Measurements from ENCODE around the gene DOLPP1.
A peak's percentile ranks its signal among the peaks of the same experiment; 100 is the strongest.

Gene DOLPP1

GRCh38 chr9:129105857-129106694, 25.2 kb downstream of the DOLPP1 start:
- no peak for TF ChIP-seq CTCF (IDR thresholded peaks at IDR 0.05; ENCODE audit: insufficient read depth, low read depth, low read length, missing control alignments)
- DNase-seq (ENCODE audit: low read depth), result no peak
- H3K4me3 ChIP-seq (ENCODE audit: low read length), result no peak overlapping the region

GRCh38 chr9:129107651-129108050, 26.7 kb downstream of the DOLPP1 start:
- DNase-seq (ENCODE audit: low read depth), result no peak
- H3K4me3 ChIP-seq (ENCODE audit: low read length), result no peak overlapping the region
- no peak for TF ChIP-seq CTCF (IDR thresholded peaks at IDR 0.05; ENCODE audit: insufficient read depth, low read depth, low read length, missing control alignments)

GRCh38 chr9:129108083-129108804, 27.3 kb downstream of the DOLPP1 start:
- DNase-seq (ENCODE audit: low read depth), result no peak
- no peak overlapping the region for H3K4me3 ChIP-seq (ENCODE audit: low read length)
- TF ChIP-seq CTCF (IDR thresholded peaks at IDR 0.05; ENCODE audit: insufficient read depth, low read depth, low read length, missing control alignments), result no peak

DNA sequence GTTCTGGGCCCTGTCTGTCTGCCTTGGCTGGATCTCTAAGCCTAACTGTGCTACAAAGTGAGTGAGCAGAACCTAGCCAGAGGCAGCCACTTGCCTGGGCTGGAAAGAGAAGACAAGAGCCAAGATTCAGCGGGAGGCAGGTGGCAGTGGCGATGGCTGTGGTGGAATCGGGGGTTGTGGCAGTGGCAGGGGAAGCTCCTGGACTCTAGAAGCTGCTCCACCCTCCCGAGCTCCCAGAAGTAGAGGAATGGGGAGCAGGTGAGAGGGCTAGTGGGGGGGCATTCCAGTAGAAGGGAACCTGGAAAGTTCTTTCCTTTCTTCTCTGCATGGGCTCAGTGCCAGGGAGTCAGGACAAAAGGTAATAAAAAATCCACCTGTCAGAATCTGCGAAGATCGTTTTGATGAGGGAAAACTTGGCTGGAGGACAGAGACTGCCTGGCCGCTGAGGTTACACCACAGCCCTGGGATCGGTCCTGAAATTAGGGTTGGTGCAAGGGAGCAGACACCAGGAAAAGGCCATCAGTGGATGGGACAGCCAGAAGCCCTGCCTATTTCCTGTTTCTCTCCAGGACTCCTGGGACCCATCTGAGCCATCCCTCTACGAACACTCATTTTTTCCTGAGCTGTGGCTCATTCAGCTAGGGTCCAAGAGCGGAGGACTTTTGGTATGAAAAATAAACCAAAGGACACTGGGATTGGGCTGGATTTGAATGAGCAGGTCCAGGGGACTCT, 28.1 kb downstream of the DOLPP1 start:
- DNase-seq (ENCODE audit: low read depth), result no peak

DNA sequence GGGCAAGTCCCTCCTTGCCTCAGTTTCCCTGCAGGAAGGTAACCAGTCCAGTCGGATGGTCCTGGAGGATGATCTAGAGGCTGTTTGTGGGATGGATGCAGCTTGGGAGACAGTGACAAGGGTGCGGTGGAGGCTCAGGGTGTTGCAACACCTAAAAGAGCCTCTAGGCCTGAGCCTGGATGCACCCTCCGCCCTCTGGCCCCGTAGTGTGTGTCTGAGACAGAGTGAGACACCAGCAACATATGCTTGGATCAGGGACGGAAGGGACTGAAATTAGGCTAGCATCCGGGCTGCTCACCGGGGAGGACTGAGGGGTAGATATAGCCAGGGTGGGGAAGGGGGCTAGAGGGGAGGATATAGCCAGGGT, 28.6 kb downstream of the DOLPP1 start:
- TF ChIP-seq CTCF (IDR thresholded peaks at IDR 0.05; ENCODE audit: insufficient read depth, low read depth, low read length, missing control alignments), result no peak
- DNase-seq (ENCODE audit: low read depth), result peak; percentile 47

More for the DNA sequence above, 28.1 kb downstream of the DOLPP1 start:
- no peak for TF ChIP-seq CTCF (IDR thresholded peaks at IDR 0.05; ENCODE audit: insufficient read depth, low read depth, low read length, missing control alignments)
- H3K4me3 ChIP-seq (ENCODE audit: low read length), result no peak overlapping the region

DNA sequence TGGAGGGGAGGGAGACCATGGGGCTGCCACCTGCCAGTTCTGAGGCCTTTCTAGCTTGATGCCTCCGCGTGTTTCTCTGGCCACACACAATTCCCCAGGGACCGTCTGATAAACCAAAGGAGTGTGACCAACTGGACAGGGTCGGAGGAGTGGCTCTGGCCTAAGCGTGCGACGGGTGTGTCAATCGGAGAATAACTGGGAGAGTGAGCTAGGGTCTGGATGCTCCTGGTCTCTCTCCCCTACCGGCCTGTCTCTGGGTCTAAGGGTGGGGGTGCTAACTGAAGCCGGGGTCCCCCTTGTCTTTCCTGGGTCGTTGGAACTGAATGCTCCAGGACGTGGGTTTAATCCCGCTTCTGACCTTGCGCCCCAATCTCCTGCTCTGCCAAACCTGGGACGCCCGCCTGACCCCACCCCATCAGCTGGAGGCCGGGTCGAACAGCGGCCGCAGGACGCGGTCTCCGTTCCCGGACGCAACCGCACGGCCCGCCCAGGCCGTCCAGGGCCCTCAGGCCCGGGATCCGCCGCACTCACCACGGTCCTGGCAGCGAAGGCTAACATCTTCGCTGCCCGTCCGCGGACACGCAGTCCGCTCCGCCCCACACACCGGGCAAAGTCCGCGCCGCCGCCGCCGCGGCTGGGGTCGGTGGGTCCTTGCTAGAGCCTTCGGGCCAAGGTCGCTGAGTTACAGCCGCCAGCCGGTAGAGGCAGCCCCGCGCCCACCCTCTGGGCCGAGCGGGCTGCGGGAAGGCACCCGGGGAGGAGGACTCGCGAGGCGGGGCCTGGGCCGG, 29.2 kb downstream of the DOLPP1 start:
- no peak for DNase-seq (ENCODE audit: low read depth)
- peak overlapping the region; percentile 52 for H3K4me3 ChIP-seq (ENCODE audit: low read length)
- TF ChIP-seq CTCF (IDR thresholded peaks at IDR 0.05; ENCODE audit: insufficient read depth, low read depth, low read length, missing control alignments), result no peak

More for the DNA sequence above, 28.6 kb downstream of the DOLPP1 start:
- no peak overlapping the region for H3K4me3 ChIP-seq (ENCODE audit: low read length)

Measured in epithelial cell of esophagus (primary cell).